ENCODE results near the gene INSIG1.

The INSIG1 gene

DNA sequence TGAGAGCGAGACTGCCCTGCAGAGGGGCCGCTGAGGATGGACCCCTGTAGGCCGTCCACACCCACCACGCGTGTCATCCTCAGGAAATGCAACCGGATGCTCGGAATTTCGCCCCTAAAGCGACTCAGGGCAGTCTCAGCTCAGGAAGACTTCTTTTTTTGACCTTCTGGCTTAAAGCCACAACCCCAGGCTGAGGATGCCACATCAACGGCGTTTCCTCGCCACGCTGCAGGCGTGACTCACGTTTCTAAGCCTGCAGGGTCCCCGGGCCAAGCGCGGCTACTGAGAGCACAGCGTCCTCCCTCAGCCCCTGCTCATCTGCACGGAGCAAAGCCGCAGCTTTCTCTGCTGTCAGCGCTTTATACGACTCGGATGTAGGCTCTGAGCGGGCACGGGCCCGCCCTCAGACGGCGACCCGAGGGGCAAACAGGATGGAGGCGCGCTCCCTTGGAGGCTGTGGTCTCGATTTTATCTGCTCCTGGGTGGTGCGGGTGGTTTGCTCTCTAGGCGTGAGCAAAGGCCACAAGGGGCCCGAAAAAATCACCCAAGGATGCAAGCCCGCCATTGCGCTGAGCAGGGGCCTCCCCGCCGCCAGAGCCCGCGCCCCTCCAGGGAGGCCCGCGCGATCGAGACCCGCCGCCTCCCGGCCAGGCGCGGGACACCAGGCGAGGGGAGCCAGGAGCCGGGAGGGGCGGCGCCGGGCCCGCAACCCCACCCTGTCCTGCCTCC lies 726 bp upstream of the INSIG1 start (continued):
- TF ChIP-seq, protein P1, sequence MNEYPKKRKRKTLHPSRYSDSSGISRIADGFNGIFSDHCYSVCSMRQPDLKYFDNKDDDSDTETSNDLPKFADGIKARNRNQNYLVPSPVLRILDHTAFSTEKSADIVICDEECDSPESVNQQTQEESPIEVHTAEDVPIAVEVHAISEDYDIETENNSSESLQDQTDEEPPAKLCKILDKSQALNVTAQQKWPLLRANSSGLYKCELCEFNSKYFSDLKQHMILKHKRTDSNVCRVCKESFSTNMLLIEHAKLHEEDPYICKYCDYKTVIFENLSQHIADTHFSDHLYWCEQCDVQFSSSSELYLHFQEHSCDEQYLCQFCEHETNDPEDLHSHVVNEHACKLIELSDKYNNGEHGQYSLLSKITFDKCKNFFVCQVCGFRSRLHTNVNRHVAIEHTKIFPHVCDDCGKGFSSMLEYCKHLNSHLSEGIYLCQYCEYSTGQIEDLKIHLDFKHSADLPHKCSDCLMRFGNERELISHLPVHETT (tag by site-specific recombination; IDR thresholded peaks at IDR 0.05): 0 out of 2 replicates have a peak, but pooled peaks have one; percentile 9
- TF ChIP-seq ZBTB17 (tag by site-specific recombination; IDR thresholded peaks at IDR 0.05) (0 out of 2 replicates have a peak, but pooled peaks have one; percentile 33), KLF9 (tag by site-specific recombination; IDR thresholded peaks at IDR 0.05; ENCODE audit: low read depth) (no peak), KLF1 (tag by site-specific recombination; IDR thresholded peaks at IDR 0.05) (0 out of 2 replicates have a peak, but pooled peaks have one; percentile 24), ZNF394 (tag by site-specific recombination; IDR thresholded peaks at IDR 0.05; ENCODE audit: borderline replicate concordance) (no peak), ZNF747 (tag by site-specific recombination; IDR thresholded peaks at IDR 0.05) (no peak), ZNF24 (tag by site-specific recombination; IDR thresholded peaks at IDR 0.05) (no peak), WT1 (tag by site-specific recombination; IDR thresholded peaks at IDR 0.05) (no peak), ZNF274 (IDR thresholded peaks at IDR 0.05; ENCODE audit: low read length) (no peak), ZNF274 (tag by site-specific recombination; IDR thresholded peaks at IDR 0.05; ENCODE audit: borderline replicate concordance) (no peak), GLIS1 (tag by site-specific recombination; IDR thresholded peaks at IDR 0.05) (peak; percentile 86), ZNF624 (tag by site-specific recombination; IDR thresholded peaks at IDR 0.05) (no peak), ZNF501 (tag by site-specific recombination; IDR thresholded peaks at IDR 0.05) (peak; percentile 78; the same call in 1 of the 2 replicates), ZNF629 (tag by site-specific recombination; IDR thresholded peaks at IDR 0.05) (peak; percentile 45), ZNF561 (tag by site-specific recombination; IDR thresholded peaks at IDR 0.05; ENCODE audit: borderline replicate concordance) (peak; percentile 45), SALL2 (tag by site-specific recombination; IDR thresholded peaks at IDR 0.05; ENCODE audit: borderline replicate concordance) (no peak), RBAK (tag by site-specific recombination; IDR thresholded peaks at IDR 0.05) (no peak), ZNF623 (tag by site-specific recombination; IDR thresholded peaks at IDR 0.05) (no peak), ZNF121 (tag by site-specific recombination; IDR thresholded peaks at IDR 0.05) (no peak)
- TF ChIP-seq, protein P2, sequence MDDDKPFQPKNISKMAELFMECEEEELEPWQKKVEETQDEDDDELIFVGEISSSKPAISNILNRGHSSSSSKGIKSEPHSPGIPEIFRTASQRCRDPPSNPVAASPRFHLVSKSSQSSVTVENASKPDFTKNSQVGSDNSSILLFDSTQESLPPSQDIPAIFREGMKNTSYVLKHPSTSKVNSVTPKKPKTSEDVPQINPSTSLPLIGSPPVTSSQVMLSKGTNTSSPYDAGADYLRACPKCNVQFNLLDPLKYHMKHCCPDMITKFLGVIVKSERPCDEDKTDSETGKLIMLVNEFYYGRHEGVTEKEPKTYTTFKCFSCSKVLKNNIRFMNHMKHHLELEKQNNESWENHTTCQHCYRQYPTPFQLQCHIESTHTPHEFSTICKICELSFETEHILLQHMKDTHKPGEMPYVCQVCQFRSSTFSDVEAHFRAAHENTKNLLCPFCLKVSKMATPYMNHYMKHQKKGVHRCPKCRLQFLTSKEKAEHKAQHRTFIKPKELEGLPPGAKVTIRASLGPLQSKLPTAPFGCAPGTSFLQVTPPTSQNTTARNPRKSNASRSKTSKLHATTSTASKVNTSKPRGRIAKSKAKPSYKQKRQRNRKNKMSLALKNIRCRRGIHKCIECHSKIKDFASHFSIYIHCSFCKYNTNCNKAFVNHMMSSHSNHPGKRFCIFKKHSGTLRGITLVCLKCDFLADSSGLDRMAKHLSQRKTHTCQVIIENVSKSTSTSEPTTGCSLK (tag by site-specific recombination; IDR thresholded peaks at IDR 0.05): no peak
- TF ChIP-seq, protein P3, sequence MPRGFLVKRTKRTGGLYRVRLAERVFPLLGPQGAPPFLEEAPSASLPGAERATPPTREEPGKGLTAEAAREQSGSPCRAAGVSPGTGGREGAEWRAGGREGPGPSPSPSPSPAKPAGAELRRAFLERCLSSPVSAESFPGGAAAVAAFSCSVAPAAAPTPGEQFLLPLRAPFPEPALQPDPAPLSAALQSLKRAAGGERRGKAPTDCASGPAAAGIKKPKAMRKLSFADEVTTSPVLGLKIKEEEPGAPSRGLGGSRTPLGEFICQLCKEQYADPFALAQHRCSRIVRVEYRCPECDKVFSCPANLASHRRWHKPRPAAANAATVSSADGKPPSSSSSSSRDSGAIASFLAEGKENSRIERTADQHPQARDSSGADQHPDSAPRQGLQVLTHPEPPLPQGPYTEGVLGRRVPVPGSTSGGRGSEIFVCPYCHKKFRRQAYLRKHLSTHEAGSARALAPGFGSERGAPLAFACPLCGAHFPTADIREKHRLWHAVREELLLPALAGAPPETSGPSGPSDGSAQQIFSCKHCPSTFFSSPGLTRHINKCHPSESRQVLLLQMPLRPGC (tag by site-specific recombination; IDR thresholded peaks at IDR 0.05): no peak
- TF ChIP-seq, protein P4, sequence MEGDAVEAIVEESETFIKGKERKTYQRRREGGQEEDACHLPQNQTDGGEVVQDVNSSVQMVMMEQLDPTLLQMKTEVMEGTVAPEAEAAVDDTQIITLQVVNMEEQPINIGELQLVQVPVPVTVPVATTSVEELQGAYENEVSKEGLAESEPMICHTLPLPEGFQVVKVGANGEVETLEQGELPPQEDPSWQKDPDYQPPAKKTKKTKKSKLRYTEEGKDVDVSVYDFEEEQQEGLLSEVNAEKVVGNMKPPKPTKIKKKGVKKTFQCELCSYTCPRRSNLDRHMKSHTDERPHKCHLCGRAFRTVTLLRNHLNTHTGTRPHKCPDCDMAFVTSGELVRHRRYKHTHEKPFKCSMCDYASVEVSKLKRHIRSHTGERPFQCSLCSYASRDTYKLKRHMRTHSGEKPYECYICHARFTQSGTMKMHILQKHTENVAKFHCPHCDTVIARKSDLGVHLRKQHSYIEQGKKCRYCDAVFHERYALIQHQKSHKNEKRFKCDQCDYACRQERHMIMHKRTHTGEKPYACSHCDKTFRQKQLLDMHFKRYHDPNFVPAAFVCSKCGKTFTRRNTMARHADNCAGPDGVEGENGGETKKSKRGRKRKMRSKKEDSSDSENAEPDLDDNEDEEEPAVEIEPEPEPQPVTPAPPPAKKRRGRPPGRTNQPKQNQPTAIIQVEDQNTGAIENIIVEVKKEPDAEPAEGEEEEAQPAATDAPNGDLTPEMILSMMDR (tag by site-specific recombination; IDR thresholded peaks at IDR 0.05): peak; percentile 80
- TF ChIP-seq, protein P5, sequence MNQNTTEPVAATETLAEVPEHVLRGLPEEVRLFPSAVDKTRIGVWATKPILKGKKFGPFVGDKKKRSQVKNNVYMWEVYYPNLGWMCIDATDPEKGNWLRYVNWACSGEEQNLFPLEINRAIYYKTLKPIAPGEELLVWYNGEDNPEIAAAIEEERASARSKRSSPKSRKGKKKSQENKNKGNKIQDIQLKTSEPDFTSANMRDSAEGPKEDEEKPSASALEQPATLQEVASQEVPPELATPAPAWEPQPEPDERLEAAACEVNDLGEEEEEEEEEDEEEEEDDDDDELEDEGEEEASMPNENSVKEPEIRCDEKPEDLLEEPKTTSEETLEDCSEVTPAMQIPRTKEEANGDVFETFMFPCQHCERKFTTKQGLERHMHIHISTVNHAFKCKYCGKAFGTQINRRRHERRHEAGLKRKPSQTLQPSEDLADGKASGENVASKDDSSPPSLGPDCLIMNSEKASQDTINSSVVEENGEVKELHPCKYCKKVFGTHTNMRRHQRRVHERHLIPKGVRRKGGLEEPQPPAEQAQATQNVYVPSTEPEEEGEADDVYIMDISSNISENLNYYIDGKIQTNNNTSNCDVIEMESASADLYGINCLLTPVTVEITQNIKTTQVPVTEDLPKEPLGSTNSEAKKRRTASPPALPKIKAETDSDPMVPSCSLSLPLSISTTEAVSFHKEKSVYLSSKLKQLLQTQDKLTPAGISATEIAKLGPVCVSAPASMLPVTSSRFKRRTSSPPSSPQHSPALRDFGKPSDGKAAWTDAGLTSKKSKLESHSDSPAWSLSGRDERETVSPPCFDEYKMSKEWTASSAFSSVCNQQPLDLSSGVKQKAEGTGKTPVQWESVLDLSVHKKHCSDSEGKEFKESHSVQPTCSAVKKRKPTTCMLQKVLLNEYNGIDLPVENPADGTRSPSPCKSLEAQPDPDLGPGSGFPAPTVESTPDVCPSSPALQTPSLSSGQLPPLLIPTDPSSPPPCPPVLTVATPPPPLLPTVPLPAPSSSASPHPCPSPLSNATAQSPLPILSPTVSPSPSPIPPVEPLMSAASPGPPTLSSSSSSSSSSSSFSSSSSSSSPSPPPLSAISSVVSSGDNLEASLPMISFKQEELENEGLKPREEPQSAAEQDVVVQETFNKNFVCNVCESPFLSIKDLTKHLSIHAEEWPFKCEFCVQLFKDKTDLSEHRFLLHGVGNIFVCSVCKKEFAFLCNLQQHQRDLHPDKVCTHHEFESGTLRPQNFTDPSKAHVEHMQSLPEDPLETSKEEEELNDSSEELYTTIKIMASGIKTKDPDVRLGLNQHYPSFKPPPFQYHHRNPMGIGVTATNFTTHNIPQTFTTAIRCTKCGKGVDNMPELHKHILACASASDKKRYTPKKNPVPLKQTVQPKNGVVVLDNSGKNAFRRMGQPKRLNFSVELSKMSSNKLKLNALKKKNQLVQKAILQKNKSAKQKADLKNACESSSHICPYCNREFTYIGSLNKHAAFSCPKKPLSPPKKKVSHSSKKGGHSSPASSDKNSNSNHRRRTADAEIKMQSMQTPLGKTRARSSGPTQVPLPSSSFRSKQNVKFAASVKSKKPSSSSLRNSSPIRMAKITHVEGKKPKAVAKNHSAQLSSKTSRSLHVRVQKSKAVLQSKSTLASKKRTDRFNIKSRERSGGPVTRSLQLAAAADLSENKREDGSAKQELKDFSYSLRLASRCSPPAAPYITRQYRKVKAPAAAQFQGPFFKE (tag by site-specific recombination; IDR thresholded peaks at IDR 0.05; ENCODE audit: borderline replicate concordance): no peak
- TF ChIP-seq, protein P6, sequence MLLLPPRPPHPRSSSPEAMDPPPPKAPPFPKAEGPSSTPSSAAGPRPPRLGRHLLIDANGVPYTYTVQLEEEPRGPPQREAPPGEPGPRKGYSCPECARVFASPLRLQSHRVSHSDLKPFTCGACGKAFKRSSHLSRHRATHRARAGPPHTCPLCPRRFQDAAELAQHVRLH (tag by site-specific recombination; IDR thresholded peaks at IDR 0.05): no peak
- TF ChIP-seq, protein P7, sequence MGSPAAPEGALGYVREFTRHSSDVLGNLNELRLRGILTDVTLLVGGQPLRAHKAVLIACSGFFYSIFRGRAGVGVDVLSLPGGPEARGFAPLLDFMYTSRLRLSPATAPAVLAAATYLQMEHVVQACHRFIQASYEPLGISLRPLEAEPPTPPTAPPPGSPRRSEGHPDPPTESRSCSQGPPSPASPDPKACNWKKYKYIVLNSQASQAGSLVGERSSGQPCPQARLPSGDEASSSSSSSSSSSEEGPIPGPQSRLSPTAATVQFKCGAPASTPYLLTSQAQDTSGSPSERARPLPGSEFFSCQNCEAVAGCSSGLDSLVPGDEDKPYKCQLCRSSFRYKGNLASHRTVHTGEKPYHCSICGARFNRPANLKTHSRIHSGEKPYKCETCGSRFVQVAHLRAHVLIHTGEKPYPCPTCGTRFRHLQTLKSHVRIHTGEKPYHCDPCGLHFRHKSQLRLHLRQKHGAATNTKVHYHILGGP (tag by site-specific recombination; IDR thresholded peaks at IDR 0.05): no peak
